ENCODE data around the gene ANKLE2.

The ANKLE2 gene

DNA sequence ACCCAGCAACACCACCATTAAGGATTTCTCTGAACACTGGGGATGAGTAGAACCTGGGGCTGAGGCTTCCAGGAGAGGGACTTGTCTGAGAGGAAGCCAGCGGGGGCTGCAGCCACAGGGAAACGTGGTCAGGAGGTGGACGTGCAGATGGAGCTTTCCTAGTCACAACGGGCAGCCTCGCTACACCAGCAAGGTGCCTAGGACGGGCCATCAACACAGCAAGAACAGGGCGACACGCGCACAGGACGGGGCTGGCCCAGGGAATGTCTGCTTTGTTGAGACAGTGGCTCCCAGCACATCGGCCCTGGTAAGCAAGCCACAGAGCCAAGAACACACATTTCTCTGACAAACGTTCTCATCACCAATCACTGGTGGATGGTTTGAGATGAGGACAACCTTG, 25.3 kb downstream of the ANKLE2 start:
- H3K9ac ChIP-seq (ENCODE audit: low read depth in 1 of 2, low read length in 2 of 2), result no peak overlapping the region
- H3K27ac ChIP-seq (ENCODE audit: low read depth, low read length), result no peak overlapping the region
- no peaks in the 10 kb centered on the region for H3K9me3 ChIP-seq (ENCODE audit: control insufficient read depth in 1 of 2, low read length in 2 of 2)
- H3K27me3 ChIP-seq (ENCODE audit: control insufficient read depth in 1 of 2, insufficient read depth in 2 of 2, low read length in 2 of 2), result no peaks in the 10 kb centered on the region
- H3K4me3 ChIP-seq (ENCODE audit: low read depth in 1 of 2, low read length in 2 of 2), result no peak overlapping the region
- no peaks in the 10 kb centered on the region for H3K4me1 ChIP-seq (ENCODE audit: control insufficient read depth in 1 of 2, insufficient read depth in 2 of 2, low read length in 2 of 2)
- H3K36me3 ChIP-seq (ENCODE audit: control insufficient read depth in 1 of 2, insufficient read depth in 2 of 2, low read length in 2 of 2), result peaks cover 63 to 89% of the 10 kb centered on the region in 2 donors

DNA sequence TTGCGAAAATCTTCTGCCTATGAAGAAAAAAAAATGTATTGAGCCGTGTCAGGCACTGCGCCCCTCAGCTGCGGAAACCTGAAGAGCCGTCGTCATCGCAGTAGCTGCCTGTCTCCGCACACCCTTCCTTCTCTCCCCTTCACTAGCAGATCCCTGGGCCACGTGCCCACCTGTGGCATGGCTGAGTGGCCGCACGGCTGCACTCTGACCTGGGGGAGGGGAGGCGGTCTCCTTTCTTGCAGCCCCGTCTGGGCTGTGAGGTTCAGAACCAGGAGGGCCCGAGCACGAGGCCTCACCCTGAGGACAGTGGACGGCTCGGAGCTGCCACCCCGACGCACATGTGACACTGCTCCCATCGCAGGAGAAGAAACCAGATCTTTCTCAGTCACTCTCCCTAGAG, 26.1 kb downstream of the ANKLE2 start:
- H3K27ac ChIP-seq (ENCODE audit: low read depth, low read length), result no peak overlapping the region
- H3K4me3 ChIP-seq (ENCODE audit: low read depth in 1 of 2, low read length in 2 of 2), result no peak overlapping the region
- H3K4me1 ChIP-seq (ENCODE audit: control insufficient read depth in 1 of 2, insufficient read depth in 2 of 2, low read length in 2 of 2), result no peaks in the 10 kb centered on the region
- H3K9me3 ChIP-seq (ENCODE audit: control insufficient read depth in 1 of 2, low read length in 2 of 2), result no peaks in the 10 kb centered on the region
- H3K27me3 ChIP-seq (ENCODE audit: control insufficient read depth in 1 of 2, insufficient read depth in 2 of 2, low read length in 2 of 2), result no peaks in the 10 kb centered on the region
- H3K9ac ChIP-seq (ENCODE audit: low read depth in 1 of 2, low read length in 2 of 2), result no peak overlapping the region
- peaks cover 56 to 89% of the 10 kb centered on the region in 2 donors for H3K36me3 ChIP-seq (ENCODE audit: control insufficient read depth in 1 of 2, insufficient read depth in 2 of 2, low read length in 2 of 2)

DNA sequence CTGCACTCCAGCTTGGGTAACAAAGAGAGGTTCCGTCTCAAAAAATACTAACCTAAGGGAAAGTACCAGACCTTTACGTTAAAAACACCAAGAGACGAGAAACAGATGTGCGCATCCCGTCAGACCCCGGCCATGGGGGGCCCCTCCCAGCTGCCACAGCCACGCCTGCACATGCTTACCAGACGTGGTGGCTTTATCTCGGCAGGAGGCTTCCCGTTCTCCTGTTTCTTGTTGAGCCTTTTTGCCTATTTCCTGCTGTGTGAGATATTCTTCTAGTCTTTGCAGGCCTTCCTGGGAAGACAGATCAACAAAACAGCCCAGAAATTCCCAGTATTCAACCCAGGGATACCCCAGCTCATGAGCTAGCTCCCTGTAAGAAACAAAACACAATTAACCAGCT, 27.4 kb downstream of the ANKLE2 start:
- H3K36me3 ChIP-seq (ENCODE audit: control insufficient read depth in 1 of 2, insufficient read depth in 2 of 2, low read length in 2 of 2), result peaks cover 45 to 85% of the 10 kb centered on the region in 2 donors
- no peaks in the 10 kb centered on the region for H3K27me3 ChIP-seq (ENCODE audit: control insufficient read depth in 1 of 2, insufficient read depth in 2 of 2, low read length in 2 of 2)
- H3K9me3 ChIP-seq (ENCODE audit: control insufficient read depth in 1 of 2, low read length in 2 of 2), result no peaks in the 10 kb centered on the region
- H3K9ac ChIP-seq (ENCODE audit: low read depth in 1 of 2, low read length in 2 of 2), result no peak overlapping the region
- H3K27ac ChIP-seq (ENCODE audit: low read depth, low read length), result no peak overlapping the region
- H3K4me1 ChIP-seq (ENCODE audit: control insufficient read depth in 1 of 2, insufficient read depth in 2 of 2, low read length in 2 of 2), result no peaks in the 10 kb centered on the region
- H3K4me3 ChIP-seq (ENCODE audit: low read depth in 1 of 2, low read length in 2 of 2), result no peak overlapping the region

DNA sequence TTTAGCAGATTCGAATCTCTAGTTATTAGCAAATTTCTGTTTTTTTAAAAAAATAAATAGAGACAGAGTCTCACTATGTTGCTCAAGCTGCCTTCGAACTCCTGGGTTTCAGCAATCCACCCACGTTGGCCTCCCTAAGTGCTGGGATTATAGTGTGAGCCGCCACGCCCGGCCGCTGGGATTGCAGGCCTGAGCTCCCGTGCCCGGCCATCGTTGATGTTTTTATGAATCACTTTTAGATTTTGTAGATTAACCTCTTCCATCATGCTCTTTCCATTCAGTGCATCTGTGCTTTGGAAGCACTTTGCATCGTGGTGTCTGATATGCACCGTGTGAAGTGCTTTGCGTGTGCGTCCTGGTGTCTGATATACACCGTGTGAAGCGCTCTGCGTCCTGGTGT, 30.1 kb downstream of the ANKLE2 start:
- H3K36me3 ChIP-seq (ENCODE audit: control insufficient read depth in 1 of 2, insufficient read depth in 2 of 2, low read length in 2 of 2), result peaks cover 52 to 88% of the 10 kb centered on the region in 2 donors
- no peak overlapping the region for H3K27ac ChIP-seq (ENCODE audit: low read depth, low read length)
- no peaks in the 10 kb centered on the region for H3K9me3 ChIP-seq (ENCODE audit: control insufficient read depth in 1 of 2, low read length in 2 of 2)
- H3K4me3 ChIP-seq (ENCODE audit: low read depth in 1 of 2, low read length in 2 of 2), result no peak overlapping the region
- H3K4me1 ChIP-seq (ENCODE audit: control insufficient read depth in 1 of 2, insufficient read depth in 2 of 2, low read length in 2 of 2), result no peaks in the 10 kb centered on the region
- H3K9ac ChIP-seq (ENCODE audit: low read depth in 1 of 2, low read length in 2 of 2), result no peak overlapping the region
- no peaks in the 10 kb centered on the region for H3K27me3 ChIP-seq (ENCODE audit: control insufficient read depth in 1 of 2, insufficient read depth in 2 of 2, low read length in 2 of 2)

DNA sequence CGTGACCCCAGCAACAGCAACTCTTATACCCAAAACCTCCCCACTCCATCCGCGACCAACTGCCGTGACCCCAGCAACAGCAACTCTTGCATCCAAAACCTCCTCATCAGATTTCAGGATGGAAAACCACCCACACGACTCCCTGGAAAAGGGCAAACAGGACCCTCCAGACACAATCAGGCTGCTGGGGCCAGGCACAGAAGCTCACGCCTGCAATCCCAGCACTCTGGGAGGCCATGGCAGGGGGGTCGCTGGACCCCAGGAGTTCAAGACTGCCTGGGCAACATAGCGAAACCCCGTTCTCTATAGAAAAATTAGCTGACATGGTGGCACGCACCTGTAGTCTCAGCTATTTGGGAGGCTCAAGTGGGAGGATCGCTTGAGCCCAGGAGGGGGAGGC, 31.3 kb downstream of the ANKLE2 start:
- no peaks in the 10 kb centered on the region for H3K4me1 ChIP-seq (ENCODE audit: control insufficient read depth in 1 of 2, insufficient read depth in 2 of 2, low read length in 2 of 2)
- no peak overlapping the region for H3K27ac ChIP-seq (ENCODE audit: low read depth, low read length)
- H3K27me3 ChIP-seq (ENCODE audit: control insufficient read depth in 1 of 2, insufficient read depth in 2 of 2, low read length in 2 of 2), result no peaks in the 10 kb centered on the region
- peaks cover 51 to 90% of the 10 kb centered on the region in 2 donors for H3K36me3 ChIP-seq (ENCODE audit: control insufficient read depth in 1 of 2, insufficient read depth in 2 of 2, low read length in 2 of 2)
- no peaks in the 10 kb centered on the region for H3K9me3 ChIP-seq (ENCODE audit: control insufficient read depth in 1 of 2, low read length in 2 of 2)
- H3K4me3 ChIP-seq (ENCODE audit: low read depth in 1 of 2, low read length in 2 of 2), result no peak overlapping the region
- H3K9ac ChIP-seq (ENCODE audit: low read depth in 1 of 2, low read length in 2 of 2), result no peak overlapping the region

DNA sequence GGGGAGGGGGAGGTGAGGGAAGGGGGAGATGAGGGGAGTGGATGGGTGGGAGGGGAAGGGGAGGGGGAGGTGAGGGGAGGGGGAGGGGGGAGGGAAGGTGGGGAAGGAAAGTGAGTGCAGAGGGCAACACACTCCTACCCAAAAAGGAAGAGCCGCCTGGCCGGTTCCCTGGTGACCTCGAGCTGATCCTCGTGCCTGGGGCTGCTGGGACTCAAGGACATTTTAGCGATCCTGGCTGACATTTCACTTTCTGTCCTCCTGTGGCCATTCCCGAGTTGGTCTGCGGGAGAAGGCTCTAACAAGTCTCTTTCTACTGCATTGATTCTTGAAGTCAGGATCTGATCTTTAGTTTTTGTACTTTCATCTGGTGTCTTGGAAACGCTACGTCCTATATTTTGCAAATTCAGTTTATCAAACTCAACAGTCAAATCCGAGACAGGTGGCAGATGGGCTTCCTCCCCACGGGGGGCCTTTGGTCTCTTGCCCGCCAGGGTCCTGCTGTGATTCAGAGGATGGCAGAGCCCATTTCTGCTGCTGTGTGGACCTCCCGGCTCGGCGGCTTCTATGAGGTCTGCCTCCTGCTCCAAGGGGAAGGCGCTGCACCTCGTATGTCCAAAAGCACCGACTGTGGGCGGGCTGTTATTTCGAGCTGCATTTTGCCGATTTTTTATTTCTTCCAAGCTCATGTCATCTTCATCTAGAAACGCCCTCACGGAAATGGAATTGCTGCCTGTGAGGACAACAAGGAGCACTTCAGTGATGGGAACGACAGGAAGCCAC, 31.9 kb downstream of the ANKLE2 start:
- Histone ChIP-seq H3K9ac (ENCODE audit: low read depth in 1 of 2, low read length in 2 of 2) (no peak overlapping the region), H3K4me3 (ENCODE audit: low read depth in 1 of 2, low read length in 2 of 2) (no peak overlapping the region), H3K36me3 (ENCODE audit: control insufficient read depth in 1 of 2, insufficient read depth in 2 of 2, low read length in 2 of 2) (peaks cover 51 to 90% of the 10 kb centered on the region in 2 donors), H3K27ac (ENCODE audit: low read depth, low read length) (no peak overlapping the region), H3K9me3 (ENCODE audit: control insufficient read depth in 1 of 2, low read length in 2 of 2) (no peaks in the 10 kb centered on the region), H3K27me3 (ENCODE audit: control insufficient read depth in 1 of 2, insufficient read depth in 2 of 2, low read length in 2 of 2) (no peaks in the 10 kb centered on the region), H3K4me1 (ENCODE audit: control insufficient read depth in 1 of 2, insufficient read depth in 2 of 2, low read length in 2 of 2) (no peaks in the 10 kb centered on the region)

DNA sequence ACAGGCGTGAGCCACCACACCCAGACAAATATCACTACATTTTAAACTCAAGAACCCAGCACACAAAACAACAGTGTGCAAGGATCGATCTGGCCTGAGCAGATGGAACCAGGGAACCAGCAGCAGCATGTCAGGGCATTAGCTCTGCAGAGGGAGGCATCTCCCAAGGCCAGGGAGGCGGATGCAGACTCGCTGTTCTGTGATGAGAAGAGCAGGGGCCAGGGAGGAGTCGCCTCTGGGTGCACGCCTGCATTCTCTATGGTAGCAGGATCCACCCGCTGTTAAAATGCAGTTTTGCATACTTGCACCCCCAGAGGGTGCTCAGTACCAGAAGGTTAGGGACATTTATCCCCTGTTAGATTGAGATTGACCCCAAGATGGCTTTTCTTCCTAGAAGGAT, 33.1 kb downstream of the ANKLE2 start:
- Histone ChIP-seq H3K9me3 (ENCODE audit: control insufficient read depth in 1 of 2, low read length in 2 of 2) (no peaks in the 10 kb centered on the region), H3K4me3 (ENCODE audit: low read depth in 1 of 2, low read length in 2 of 2) (no peak overlapping the region), H3K4me1 (ENCODE audit: control insufficient read depth in 1 of 2, insufficient read depth in 2 of 2, low read length in 2 of 2) (no peaks in the 10 kb centered on the region), H3K27me3 (ENCODE audit: control insufficient read depth in 1 of 2, insufficient read depth in 2 of 2, low read length in 2 of 2) (no peaks in the 10 kb centered on the region), H3K36me3 (ENCODE audit: control insufficient read depth in 1 of 2, insufficient read depth in 2 of 2, low read length in 2 of 2) (peaks cover 45 to 89% of the 10 kb centered on the region in 2 donors), H3K27ac (ENCODE audit: low read depth, low read length) (no peak overlapping the region), H3K9ac (ENCODE audit: low read depth in 1 of 2, low read length in 2 of 2) (no peak overlapping the region)

DNA sequence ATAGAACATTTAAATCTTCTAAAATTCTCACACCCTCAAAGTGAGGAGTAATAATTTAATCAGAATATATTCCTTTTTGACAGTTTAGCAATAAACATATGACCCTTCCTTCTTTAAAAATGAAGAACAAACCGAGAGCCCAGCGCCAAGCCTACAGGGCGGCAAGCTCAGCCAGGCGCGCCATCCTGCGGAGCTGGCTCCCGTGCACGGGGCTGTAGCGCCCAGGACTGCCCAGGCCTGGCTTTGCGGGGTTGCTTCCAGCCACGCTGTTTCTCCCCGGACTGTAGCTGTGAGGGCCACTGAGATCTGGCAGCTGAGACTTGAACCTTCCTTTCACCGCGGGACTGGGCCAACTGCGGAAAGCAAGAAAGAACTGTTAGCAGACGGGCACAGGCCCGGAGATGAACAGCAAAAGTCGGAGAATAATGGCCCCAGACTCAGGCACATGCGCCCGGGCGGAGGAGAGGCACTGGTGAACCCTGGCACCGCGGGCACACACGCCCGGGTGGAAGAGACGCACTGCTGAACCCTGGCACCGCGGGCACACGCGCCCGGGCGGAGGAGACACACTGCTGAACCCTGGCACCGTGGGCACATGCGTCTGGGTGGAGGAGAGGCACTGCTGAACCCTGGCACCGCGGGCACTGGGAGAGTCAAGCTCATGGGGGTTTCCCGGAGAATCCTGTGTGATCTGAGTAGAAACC, 34.4 kb downstream of the ANKLE2 start:
- Histone ChIP-seq H3K27me3 (ENCODE audit: control insufficient read depth in 1 of 2, insufficient read depth in 2 of 2, low read length in 2 of 2) (no peaks in the 10 kb centered on the region), H3K9me3 (ENCODE audit: control insufficient read depth in 1 of 2, low read length in 2 of 2) (no peaks in the 10 kb centered on the region), H3K36me3 (ENCODE audit: control insufficient read depth in 1 of 2, insufficient read depth in 2 of 2, low read length in 2 of 2) (peaks cover 39 to 83% of the 10 kb centered on the region in 2 donors), H3K9ac (ENCODE audit: low read depth in 1 of 2, low read length in 2 of 2) (no peak overlapping the region), H3K27ac (ENCODE audit: low read depth, low read length) (no peak overlapping the region), H3K4me3 (ENCODE audit: low read depth in 1 of 2, low read length in 2 of 2) (no peak overlapping the region), H3K4me1 (ENCODE audit: control insufficient read depth in 1 of 2, insufficient read depth in 2 of 2, low read length in 2 of 2) (no peaks in the 10 kb centered on the region)

DNA sequence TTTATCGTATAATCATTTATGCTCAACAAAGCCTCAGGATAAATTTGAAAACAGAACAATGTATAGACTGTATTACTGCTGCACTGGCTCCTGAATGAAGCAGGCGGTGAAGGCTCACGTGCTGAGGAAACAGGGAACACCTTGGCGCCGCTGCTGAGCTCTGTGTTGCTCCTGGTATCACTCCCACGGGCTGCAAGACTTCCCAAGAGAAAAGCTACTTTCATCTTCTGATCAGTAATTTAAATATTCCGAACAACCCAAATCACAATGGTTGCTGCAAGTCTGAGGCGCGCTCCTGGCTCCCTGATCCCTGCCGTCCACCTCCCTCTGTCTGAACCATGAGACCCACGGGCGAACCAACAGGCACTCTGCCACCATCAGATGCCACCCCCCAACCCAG, 35.2 kb downstream of the ANKLE2 start:
- Histone ChIP-seq H3K27ac (ENCODE audit: low read depth, low read length) (no peak overlapping the region), H3K4me1 (ENCODE audit: control insufficient read depth in 1 of 2, insufficient read depth in 2 of 2, low read length in 2 of 2) (no peaks in the 10 kb centered on the region), H3K36me3 (ENCODE audit: control insufficient read depth in 1 of 2, insufficient read depth in 2 of 2, low read length in 2 of 2) (peaks cover 36 to 80% of the 10 kb centered on the region in 2 donors), H3K9me3 (ENCODE audit: control insufficient read depth in 1 of 2, low read length in 2 of 2) (no peaks in the 10 kb centered on the region), H3K27me3 (ENCODE audit: control insufficient read depth in 1 of 2, insufficient read depth in 2 of 2, low read length in 2 of 2) (no peaks in the 10 kb centered on the region), H3K9ac (ENCODE audit: low read depth in 1 of 2, low read length in 2 of 2) (no peak overlapping the region), H3K4me3 (ENCODE audit: low read depth in 1 of 2, low read length in 2 of 2) (no peak overlapping the region)

DNA sequence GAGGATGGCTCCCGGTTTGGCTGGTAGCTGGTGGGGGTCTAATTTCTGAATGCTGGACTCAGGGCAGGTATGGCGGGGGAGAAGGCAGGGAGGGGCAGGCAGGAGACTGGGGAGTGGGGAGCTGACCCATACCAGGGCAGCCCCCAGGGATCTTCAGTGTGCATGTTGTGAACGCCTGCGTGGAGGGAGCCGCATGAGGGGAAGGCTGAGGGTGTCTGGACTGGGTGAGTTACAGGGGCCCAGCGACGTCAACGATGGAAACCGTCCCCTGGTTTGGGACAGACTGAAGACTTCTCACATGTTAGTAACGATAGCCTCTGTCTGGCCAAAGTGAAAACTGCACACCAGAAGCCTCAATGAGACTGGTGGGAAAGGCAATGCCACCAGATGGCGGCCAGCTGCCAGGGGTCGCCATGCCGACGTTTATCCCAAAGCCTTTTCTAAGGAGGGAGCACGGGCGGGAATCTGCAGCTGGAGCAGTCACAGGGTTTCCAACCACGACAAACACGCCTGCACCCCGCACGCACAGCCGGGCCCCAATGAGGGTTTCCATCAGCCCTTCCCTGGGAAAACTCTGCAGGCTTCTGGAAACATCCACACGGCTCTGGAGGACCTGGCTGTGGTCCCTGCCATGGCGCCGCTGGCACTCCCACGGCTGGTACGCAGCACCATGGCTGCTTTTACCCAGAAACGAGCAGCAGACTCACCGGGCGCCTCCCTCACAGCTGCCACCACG, 37.0 kb downstream of the ANKLE2 start:
- H3K4me3 ChIP-seq (ENCODE audit: low read depth in 1 of 2, low read length in 2 of 2), result no peak overlapping the region
- no peak overlapping the region for H3K27ac ChIP-seq (ENCODE audit: low read depth, low read length)
- H3K27me3 ChIP-seq (ENCODE audit: control insufficient read depth in 1 of 2, insufficient read depth in 2 of 2, low read length in 2 of 2), result no peaks in the 10 kb centered on the region
- H3K36me3 ChIP-seq (ENCODE audit: control insufficient read depth in 1 of 2, insufficient read depth in 2 of 2, low read length in 2 of 2), result peaks cover 42 to 78% of the 10 kb centered on the region in 2 donors
- H3K9ac ChIP-seq (ENCODE audit: low read depth in 1 of 2, low read length in 2 of 2), result no peak overlapping the region
- H3K9me3 ChIP-seq (ENCODE audit: control insufficient read depth in 1 of 2, low read length in 2 of 2), result no peaks in the 10 kb centered on the region
- H3K4me1 ChIP-seq (ENCODE audit: control insufficient read depth in 1 of 2, insufficient read depth in 2 of 2, low read length in 2 of 2), result no peaks in the 10 kb centered on the region
